ENCODE data around the gene RNF167.

The RNF167 gene

DNA sequence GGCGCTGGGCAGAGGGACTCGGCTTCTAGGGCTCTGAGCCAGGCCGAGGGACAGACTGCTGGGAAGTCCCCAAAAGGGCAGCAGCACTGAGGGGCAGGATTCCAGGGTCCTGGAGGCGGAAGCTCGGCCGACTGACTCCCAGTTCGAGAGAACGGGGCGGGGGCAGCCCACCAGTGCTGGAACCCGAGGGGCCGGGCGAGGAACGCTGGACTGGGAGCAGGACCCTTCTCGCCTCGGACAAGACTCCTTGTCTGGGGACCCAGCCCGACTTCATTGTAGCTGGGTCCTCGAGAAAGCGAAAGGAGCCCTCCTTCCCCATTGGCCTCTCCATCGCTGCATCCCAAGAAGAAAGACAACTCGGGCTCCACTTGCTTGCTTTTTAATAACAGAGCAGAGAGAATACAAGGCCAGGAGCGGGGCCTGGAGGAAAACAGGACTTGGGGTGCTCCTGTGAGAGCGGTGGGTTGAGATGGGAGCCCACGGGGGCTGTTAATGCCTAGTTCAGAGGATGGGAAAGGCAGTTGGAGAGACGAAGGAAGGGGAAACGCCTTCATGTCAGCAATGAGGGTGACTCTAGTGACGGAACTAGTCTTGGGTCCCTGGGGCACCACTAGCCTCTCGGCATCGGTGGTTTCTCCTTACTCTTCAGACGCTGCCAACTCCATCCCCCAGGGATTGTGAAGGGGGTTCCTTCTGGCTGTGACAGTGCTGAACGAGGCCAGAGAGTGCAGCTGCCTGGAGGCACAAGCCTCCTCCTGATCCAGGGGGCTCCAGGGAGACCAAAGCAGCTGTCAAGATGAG is 47.9 kb downstream of the RNF167 start:
- in situ Hi-C loops (cut with MboI; ENCODE audit: low pct_unique_long_range_greater_than_20kb, low sequenced_read_pairs, unreplicated experiment) = no loop called here
- TF ChIP-seq, protein P1, sequence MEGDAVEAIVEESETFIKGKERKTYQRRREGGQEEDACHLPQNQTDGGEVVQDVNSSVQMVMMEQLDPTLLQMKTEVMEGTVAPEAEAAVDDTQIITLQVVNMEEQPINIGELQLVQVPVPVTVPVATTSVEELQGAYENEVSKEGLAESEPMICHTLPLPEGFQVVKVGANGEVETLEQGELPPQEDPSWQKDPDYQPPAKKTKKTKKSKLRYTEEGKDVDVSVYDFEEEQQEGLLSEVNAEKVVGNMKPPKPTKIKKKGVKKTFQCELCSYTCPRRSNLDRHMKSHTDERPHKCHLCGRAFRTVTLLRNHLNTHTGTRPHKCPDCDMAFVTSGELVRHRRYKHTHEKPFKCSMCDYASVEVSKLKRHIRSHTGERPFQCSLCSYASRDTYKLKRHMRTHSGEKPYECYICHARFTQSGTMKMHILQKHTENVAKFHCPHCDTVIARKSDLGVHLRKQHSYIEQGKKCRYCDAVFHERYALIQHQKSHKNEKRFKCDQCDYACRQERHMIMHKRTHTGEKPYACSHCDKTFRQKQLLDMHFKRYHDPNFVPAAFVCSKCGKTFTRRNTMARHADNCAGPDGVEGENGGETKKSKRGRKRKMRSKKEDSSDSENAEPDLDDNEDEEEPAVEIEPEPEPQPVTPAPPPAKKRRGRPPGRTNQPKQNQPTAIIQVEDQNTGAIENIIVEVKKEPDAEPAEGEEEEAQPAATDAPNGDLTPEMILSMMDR (IDR thresholded peaks at IDR 0.05; ENCODE audit: extremely low read depth, insufficient read depth, missing control alignments) = no peak
- no peak for DNase-seq (ENCODE audit: low spot score)

DNA sequence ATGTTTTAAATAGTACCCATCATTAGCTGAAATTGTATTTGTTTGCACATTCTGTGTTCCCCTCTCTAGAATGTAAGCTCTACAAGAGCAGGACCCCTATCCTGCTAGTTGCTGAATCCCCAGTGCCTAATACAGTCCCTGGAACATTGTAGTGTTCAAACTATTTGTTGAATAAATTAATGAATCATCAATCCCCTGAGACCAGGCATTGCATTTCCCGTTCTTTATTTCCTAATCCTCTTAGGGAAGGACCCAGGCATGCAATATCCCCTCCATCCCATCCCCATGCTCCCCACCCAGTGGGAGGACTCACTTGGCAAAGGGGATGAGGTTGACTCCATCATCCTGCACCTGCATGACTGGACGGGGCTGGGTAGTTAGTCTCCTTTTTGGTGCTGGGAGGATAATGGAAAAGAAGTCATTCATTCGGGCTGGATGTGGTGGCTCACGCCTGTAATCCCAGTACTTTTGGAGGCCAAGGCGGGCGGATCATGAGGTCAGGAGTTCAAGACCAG is 54.1 kb downstream of the RNF167 start:
- TF ChIP-seq, protein P1 (IDR thresholded peaks at IDR 0.05; ENCODE audit: extremely low read depth, insufficient read depth, missing control alignments) = no peak
- in situ Hi-C loops (cut with MboI; ENCODE audit: low pct_unique_long_range_greater_than_20kb, low sequenced_read_pairs, unreplicated experiment) = no loop called here
- DNase-seq (ENCODE audit: low spot score) = no peak

All from GM13977 (cell line).